GM19240 (cell line): ENCODE data around the gene MRPS10.

ENCODE experiments used
- DNase-seq: peaks from one replicate; pipeline ENCODE4 v3.0.0; 2011; ENCODE audit warnings: low spot score; ENCODE audit not compliant: insufficient read length

The MRPS10 gene

GRCh38 chr6:42217519-42218367 is at the start of gene MRPS10:
MRPS10 (minus strand) TSS chr6:42217861; CDS start chr6:42217849, 12 bp downstream.
- peak; percentile 74 for DNase-seq

- no peak for DNase-seq
Observed at GRCh38 chr6:42266538-42266937, 48.9 kb upstream of the MRPS10 start.

GRCh38 chr6:42264852-42265390 is 47.3 kb upstream of the MRPS10 start:
- DNase-seq: no peak

GRCh38 chr6:42264162-42264851 is 46.6 kb upstream of the MRPS10 start:
- DNase-seq: no peak

- DNase-seq: no peak
Observed at GRCh38 chr6:42263165-42263728, 45.6 kb upstream of the MRPS10 start.

- peak; percentile 29 for DNase-seq
Observed at GRCh38 chr6:42260972-42261371, 43.3 kb upstream of the MRPS10 start.

- DNase-seq: no peak
Observed at GRCh38 chr6:42260396-42260888, 42.8 kb upstream of the MRPS10 start.

GRCh38 chr6:42259841-42260395 is 42.3 kb upstream of the MRPS10 start:
- DNase-seq: no peak

- no peak for DNase-seq
Observed at GRCh38 chr6:42259286-42259685, 41.6 kb upstream of the MRPS10 start.

- no peak for DNase-seq
Observed at GRCh38 chr6:42257614-42258013, 40.0 kb upstream of the MRPS10 start.

- DNase-seq: no peak
Observed at GRCh38 chr6:42257063-42257462, 39.4 kb upstream of the MRPS10 start.

GRCh38 chr6:42255050-42255449 is 37.4 kb upstream of the MRPS10 start:
- no peak for DNase-seq

GRCh38 chr6:42254505-42254904 is 36.8 kb upstream of the MRPS10 start:
- DNase-seq: no peak

GRCh38 chr6:42251911-42252637 is 34.4 kb upstream of the MRPS10 start:
- no peak for DNase-seq

GRCh38 chr6:42251500-42251899 is 33.8 kb upstream of the MRPS10 start:
- DNase-seq: no peak

- no peak for DNase-seq
Observed at GRCh38 chr6:42250274-42250931, 32.7 kb upstream of the MRPS10 start.

GRCh38 chr6:42249279-42249678 is 31.6 kb upstream of the MRPS10 start:
- DNase-seq: no peak

- no peak for DNase-seq
Observed at GRCh38 chr6:42243046-42243445, 25.4 kb upstream of the MRPS10 start.

- no peak for DNase-seq
Observed at GRCh38 chr6:42241915-42242314, 24.3 kb upstream of the MRPS10 start.

- DNase-seq: no peak
Observed at GRCh38 chr6:42239736-42240375, 22.2 kb upstream of the MRPS10 start.
